GF-D8 (cell line): ENCODE data around the gene AP5Z1.

Experiments used
- DNase-seq: peaks from one replicate; lab custom pipeline; 2025; lab: John Stamatoyannopoulos, UW

AP5Z1 gene

GRCh38 chr7:4775250-4775847 is at the start of gene AP5Z1:
Gene AP5Z1 (plus strand): TSS chr7:4775623. CDS start chr7:4775716, 93 bp downstream.
- peak; percentile 93 for DNase-seq

GRCh38 chr7:4725850-4726450 is 49.5 kb upstream of the AP5Z1 start:
- no peak for DNase-seq

GRCh38 chr7:4726566-4726965 is 48.9 kb upstream of the AP5Z1 start:
- DNase-seq: no peak

GRCh38 chr7:4727914-4728705 is 47.3 kb upstream of the AP5Z1 start:
- no peak for DNase-seq

GRCh38 chr7:4729266-4729665 is 46.2 kb upstream of the AP5Z1 start:
- DNase-seq: no peak

- DNase-seq: no peak
These were observed 45.1 kb upstream of the AP5Z1 start for GRCh38 chr7:4730276-4730675.

GRCh38 chr7:4730971-4731370 is 44.5 kb upstream of the AP5Z1 start:
- no peak for DNase-seq

- DNase-seq: no peak
These were observed 43.6 kb upstream of the AP5Z1 start for GRCh38 chr7:4731803-4732202.

- DNase-seq: peak; percentile 28
These were observed 41.4 kb upstream of the AP5Z1 start for GRCh38 chr7:4733936-4734528.

GRCh38 chr7:4734587-4735345 is 40.7 kb upstream of the AP5Z1 start:
- DNase-seq: no peak

GRCh38 chr7:4737300-4737699 is 38.1 kb upstream of the AP5Z1 start:
- no peak for DNase-seq

GRCh38 chr7:4738711-4739527 is 36.5 kb upstream of the AP5Z1 start:
- DNase-seq: peak; percentile 70

GRCh38 chr7:4739528-4739992 is 35.9 kb upstream of the AP5Z1 start:
- peak; percentile 34 for DNase-seq

- DNase-seq: no peak
These were observed 34.6 kb upstream of the AP5Z1 start for GRCh38 chr7:4740796-4741195.

- no peak for DNase-seq
These were observed 33.3 kb upstream of the AP5Z1 start for GRCh38 chr7:4742051-4742573.

GRCh38 chr7:4742852-4743251 is 32.6 kb upstream of the AP5Z1 start:
- no peak for DNase-seq

- DNase-seq: no peak
These were observed 30.8 kb upstream of the AP5Z1 start for GRCh38 chr7:4744391-4745264.

- DNase-seq: no peak
These were observed 30.0 kb upstream of the AP5Z1 start for GRCh38 chr7:4745265-4745919.
